Loucy (cell line): ENCODE measurements around the gene CTSS.
"Not testable (repeated sequence)": the region's sequence is repeated elsewhere in the genome, so short reads cannot be mapped to it uniquely, and the experiment has no call there.

Experiments
- H2AFZ ChIP-seq: fragments of 200-600 bp; sonication (generic); 2 replicates; pipeline ENCODE4 v1.6.0; 2016; ENCODE audit warnings: antibody characterized with exemption, mild to moderate bottlenecking, low read length, moderate library complexity
- H3F3A ChIP-seq: fragments of 200-600 bp; 2 replicates; pipeline ENCODE4 v1.6.0; 2016; ENCODE audit warnings: antibody characterized with exemption, low read depth, mild to moderate bottlenecking
- H3K27me3 ChIP-seq: fragments of 200-600 bp; sonication (generic); 2 replicates; pipeline ENCODE4 v1.6.1; 2014; ENCODE audit warnings: low read length, mild to moderate bottlenecking; ENCODE audit not compliant: insufficient read depth, poor library complexity, severe bottlenecking
- H3K36me3 ChIP-seq: fragments of 200-600 bp; sonication (generic); 2 replicates; pipeline ENCODE4 v1.6.1; 2016; ENCODE audit warnings: low read length; ENCODE audit not compliant: insufficient read depth
- H3K4me1 ChIP-seq: fragments of 200-600 bp; sonication (generic); 2 replicates; pipeline ENCODE4 v1.5.1; 2014; ENCODE audit warnings: low read length, mild to moderate bottlenecking; ENCODE audit not compliant: insufficient read depth, poor library complexity, severe bottlenecking
- H3K4me2 ChIP-seq: fragments of 200-600 bp; sonication (generic); 2 replicates; pipeline ENCODE4 v1.6.0; 2014; ENCODE audit warnings: antibody characterized with exemption, low read length, low read depth, mild to moderate bottlenecking; ENCODE audit not compliant: poor library complexity, severe bottlenecking
- H3K4me3 ChIP-seq: fragments of 200-600 bp; sonication (generic); 2 replicates; pipeline ENCODE4 v1.5.1; 2014; ENCODE audit warnings: low read length, mild to moderate bottlenecking, mixed read lengths; ENCODE audit not compliant: poor library complexity, severe bottlenecking
- H3K79me2 ChIP-seq: fragments of 200-600 bp; sonication (generic); 2 replicates; pipeline ENCODE4 v1.6.1; 2014; ENCODE audit warnings: low read length; ENCODE audit not compliant: insufficient read depth
- H3K9ac ChIP-seq: fragments of 200-600 bp; sonication (generic); 2 replicates; pipeline ENCODE4 v1.6.0; 2014; ENCODE audit warnings: mild to moderate bottlenecking, low read depth, low read length, moderate library complexity; ENCODE audit not compliant: poor library complexity, severe bottlenecking
- H3K9me2 ChIP-seq: fragments of 200-600 bp; sonication (generic); replicated peaks from 2 replicates; pipeline ENCODE4 v1.6.1; 2016; ENCODE audit warnings: low read depth, low read length, mixed read lengths
- H3K9me3 ChIP-seq: fragments of 200-600 bp; sonication (generic); 2 replicates; pipeline ENCODE4 v1.6.1; 2014; ENCODE audit warnings: mild to moderate bottlenecking, antibody characterized with exemption, low read length, low read depth; ENCODE audit not compliant: insufficient read depth
- H4K20me1 ChIP-seq: fragments of 200-600 bp; sonication (generic); 2 replicates; pipeline ENCODE4 v1.6.0; 2014; ENCODE audit warnings: antibody characterized with exemption, low read length, mild to moderate bottlenecking; ENCODE audit not compliant: insufficient read depth, poor library complexity, severe bottlenecking
- CTCF ChIP-seq: fragments of 200-600 bp; sonication (generic); conservative IDR thresholded peaks from 2 replicates; pipeline ENCODE4 v1.5.1; 2014; ENCODE audit warnings: mild to moderate bottlenecking, antibody characterized with exemption, low read length
- EZH2phosphoT487 ChIP-seq: fragments of 200-600 bp; IDR thresholded peaks from 2 replicates; pipeline ENCODE4 v1.6.1; 2018; ENCODE audit warnings: antibody characterized with exemption, mild to moderate bottlenecking, moderate library complexity, borderline replicate concordance

The CTSS gene

DNA sequence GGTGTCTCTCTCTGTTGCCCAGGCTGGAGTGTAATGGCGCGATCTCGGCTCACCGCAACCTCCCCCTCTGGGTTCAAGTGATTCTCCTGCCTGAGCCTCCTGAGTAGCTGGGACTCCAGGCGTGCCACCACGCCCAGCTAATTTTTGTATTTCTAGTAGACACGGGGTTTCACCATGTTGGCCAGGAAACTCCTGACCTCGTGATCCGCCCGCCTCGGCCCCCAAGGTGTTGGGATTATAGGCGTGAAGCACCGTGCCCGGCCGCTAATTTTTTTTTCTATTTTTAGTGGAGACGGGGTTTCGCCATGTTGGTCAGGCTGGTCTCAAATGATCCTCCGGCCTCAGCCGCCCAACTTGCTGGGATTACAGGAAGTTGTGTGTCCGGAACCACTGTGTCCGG is 45.5 kb downstream of the CTSS start:
- no peak for TF ChIP-seq CTCF
- no peak for TF ChIP-seq EZH2phosphoT487
- H3F3A ChIP-seq = no peaks in the 10 kb centered on the region
- no peak overlapping the region for H3K4me3 ChIP-seq

GRCh38 chr1:150718225-150718891 is 47.2 kb downstream of the CTSS start:
- Histone ChIP-seq H3K4me1 (no peaks in the 10 kb centered on the region), H3K9me3 (no peaks in the 10 kb centered on the region), H3K4me3 (no peak overlapping the region), H3K36me3 (no peaks in the 10 kb centered on the region), H3K9me2 (no peaks in the 10 kb centered on the region), H2AFZ (peak overlapping the region; percentile 39; the same call in 1 of the 2 replicates), H3K9ac (no peak overlapping the region), H3K27me3 (no peaks in the 10 kb centered on the region), H3F3A (no peaks in the 10 kb centered on the region), H4K20me1 (no peaks in the 10 kb centered on the region), H3K4me2 (no peak overlapping the region), H3K79me2 (no peaks in the 10 kb centered on the region)
- no peak for TF ChIP-seq EZH2phosphoT487
- TF ChIP-seq CTCF = no peak

More for the DNA sequence above, 45.5 kb downstream of the CTSS start:
- Histone ChIP-seq H4K20me1 (no peaks in the 10 kb centered on the region), H3K9me3 (no peaks in the 10 kb centered on the region), H3K27me3 (no peaks in the 10 kb centered on the region), H3K4me1 (no peaks in the 10 kb centered on the region), H2AFZ (no peak overlapping the region), H3K9me2 (no peaks in the 10 kb centered on the region), H3K9ac (no peak overlapping the region), H3K4me2 (no peak overlapping the region), H3K79me2 (no peaks in the 10 kb centered on the region), H3K36me3 (no peaks in the 10 kb centered on the region)

GRCh38 chr1:150709031-150709430 is 56.5 kb downstream of the CTSS start:
- H3K9me2 ChIP-seq, H3K9me3 ChIP-seq, H3K4me1 ChIP-seq, H3K9ac ChIP-seq, H3K4me3 ChIP-seq, H3K4me2 ChIP-seq, H3K36me3 ChIP-seq, H3K79me2 ChIP-seq, H4K20me1 ChIP-seq, H3F3A ChIP-seq, H3K27me3 ChIP-seq, H2AFZ ChIP-seq: not testable (repeated sequence)

DNA sequence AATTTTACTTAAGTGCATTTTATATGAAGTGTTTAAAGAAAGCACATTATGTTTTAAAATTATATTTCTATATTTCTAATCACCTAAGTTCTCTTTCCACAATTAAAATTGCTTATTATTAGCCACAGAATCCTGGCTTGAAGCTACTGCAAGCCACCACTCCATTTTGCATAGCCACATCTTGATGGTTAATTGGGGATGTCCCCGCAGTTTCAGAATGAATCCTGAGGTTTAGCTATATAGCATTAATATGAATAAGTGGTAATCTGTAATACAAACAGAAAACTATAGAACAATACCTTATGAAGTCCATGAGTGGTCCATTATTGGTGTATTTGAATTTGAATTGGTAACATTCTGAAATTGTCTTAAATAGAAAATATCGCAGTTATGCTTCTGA is 57.0 kb downstream of the CTSS start:
- no peaks in the 10 kb centered on the region for H3K79me2 ChIP-seq
- no peaks in the 10 kb centered on the region for H3K9me2 ChIP-seq
- no peaks in the 10 kb centered on the region for H3K36me3 ChIP-seq
- H3K27me3 ChIP-seq = no peaks in the 10 kb centered on the region
- no peaks in the 10 kb centered on the region for H3F3A ChIP-seq
- H4K20me1 ChIP-seq = no peaks in the 10 kb centered on the region
- no peak overlapping the region for H3K9ac ChIP-seq
- TF ChIP-seq CTCF (no peak), EZH2phosphoT487 (no peak)
- H3K4me2 ChIP-seq = no peak overlapping the region
- H3K4me3 ChIP-seq = no peak overlapping the region
- H3K9me3 ChIP-seq = no peaks in the 10 kb centered on the region
- no peaks in the 10 kb centered on the region for H3K4me1 ChIP-seq
- no peak overlapping the region for H2AFZ ChIP-seq
